ENCODE results near the gene MUC21.
"Not testable (repeated sequence)": the region's sequence is repeated elsewhere in the genome, so short reads cannot be mapped to it uniquely, and the experiment has no call there.

Gene MUC21

DNA sequence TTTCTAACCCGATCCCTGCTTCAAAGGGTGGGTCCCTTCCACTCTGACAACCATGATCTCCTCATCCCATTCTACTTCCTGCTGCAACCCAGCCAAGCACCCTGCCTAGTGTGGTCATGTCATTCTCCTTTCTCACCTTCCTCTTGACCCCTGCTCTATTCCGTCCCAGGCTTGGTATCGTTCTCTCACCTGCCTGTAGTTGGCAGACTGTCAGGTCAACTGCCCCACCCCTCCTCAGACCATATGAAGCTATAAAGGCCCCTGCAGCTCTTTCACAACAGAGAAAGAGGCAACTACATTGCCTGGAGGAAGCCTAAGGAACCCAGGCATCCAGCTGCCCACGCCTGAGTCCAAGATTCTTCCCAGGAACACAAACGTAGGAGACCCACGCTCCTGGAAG is at the start of gene MUC21:
TSS of gene MUC21 (plus strand) at position 280 of the 400 bp plus-strand sequence. CDS start 241 bp downstream, outside the sequence.
- DNase-seq = no peak

- no peak for DNase-seq
These were observed 48.5 kb upstream of the MUC21 start for GRCh38 chr6:30935018-30935417.

DNA sequence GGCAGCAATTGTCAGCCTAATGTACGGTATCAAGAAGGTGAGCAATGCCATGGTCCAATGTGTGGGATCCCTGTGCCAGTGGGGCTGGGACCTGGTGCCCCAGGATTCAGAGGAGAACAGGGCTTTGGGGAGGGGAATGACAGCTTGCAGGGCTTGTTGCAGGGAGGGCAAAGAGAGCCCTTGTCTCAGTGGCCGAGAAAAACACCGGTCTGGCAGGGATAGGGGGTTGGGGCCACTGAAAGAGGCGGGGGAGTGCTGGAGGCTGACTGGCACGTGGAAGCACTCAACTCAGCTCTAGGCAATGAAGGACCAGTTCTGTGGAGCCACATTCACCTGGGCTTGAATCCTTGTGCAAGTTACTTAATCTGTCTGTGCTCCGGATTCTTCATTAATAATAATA is 46.3 kb upstream of the MUC21 start:
- no peak for DNase-seq

GRCh38 chr6:30938730-30939129 is 44.8 kb upstream of the MUC21 start:
- DNase-seq = no peak

DNA sequence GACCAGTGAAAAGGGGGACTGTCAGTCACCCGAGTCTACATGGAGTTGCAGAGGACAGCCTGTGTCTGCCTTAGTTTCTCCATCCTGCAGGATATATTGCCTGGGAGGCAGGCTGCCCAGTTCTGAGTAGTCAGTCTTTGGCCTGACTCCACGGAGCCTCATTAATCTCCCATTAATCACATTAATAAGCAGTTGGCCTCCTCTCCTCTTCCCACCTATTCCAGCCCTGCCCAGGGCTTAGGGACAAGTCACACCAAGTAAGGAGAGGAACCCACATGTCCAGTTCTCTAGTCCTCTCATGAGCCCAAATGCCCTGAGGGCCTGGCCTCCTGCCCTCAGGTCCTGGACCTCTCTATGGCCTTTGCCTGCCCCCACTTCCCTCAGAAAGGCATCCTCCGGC is 44.0 kb upstream of the MUC21 start:
- DNase-seq = no peak

- no peak for DNase-seq
These were observed 43.0 kb upstream of the MUC21 start, which contains the start of gene MUCL3 for GRCh38 chr6:30940361-30940986. MUCL3 (plus strand) TSS chr6:30940973; CDS start chr6:30941000, 27 bp downstream.

DNA sequence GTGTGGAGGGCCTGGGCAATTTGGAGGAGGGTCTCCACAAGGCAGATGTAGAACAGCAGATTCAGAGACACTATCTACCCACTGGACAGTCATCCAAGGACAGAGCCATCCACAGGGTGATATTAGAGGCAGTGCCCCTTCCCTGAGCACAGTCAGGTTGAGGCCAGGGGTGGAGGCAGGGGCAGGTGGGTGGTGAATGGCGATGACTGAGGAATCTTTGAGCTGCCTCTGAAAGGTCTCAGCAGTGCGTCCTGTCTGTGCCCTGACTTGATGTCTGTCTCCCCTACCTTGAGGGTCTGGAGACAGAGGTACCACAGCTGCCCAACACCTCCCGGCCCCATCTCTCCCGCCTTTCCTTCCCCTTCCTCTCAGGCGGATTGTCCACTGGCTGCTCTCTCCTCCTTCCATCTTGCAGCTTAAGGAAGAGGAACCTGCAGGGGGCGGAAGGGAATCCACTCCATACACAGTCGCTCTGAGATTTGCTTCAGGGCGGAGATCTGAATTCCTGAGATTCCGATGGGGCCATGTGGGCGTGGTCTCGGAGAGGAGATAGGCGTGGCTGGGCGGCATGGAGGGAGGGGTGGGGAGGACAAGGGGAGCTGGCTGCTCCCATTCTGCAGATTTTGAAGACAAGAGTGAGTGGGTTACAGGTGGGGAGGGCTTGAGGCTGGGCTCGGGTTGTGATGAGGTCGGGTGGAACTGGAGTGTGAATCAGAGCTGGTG is 41.0 kb upstream of the MUC21 start:
- DNase-seq = peak; percentile 95

DNA sequence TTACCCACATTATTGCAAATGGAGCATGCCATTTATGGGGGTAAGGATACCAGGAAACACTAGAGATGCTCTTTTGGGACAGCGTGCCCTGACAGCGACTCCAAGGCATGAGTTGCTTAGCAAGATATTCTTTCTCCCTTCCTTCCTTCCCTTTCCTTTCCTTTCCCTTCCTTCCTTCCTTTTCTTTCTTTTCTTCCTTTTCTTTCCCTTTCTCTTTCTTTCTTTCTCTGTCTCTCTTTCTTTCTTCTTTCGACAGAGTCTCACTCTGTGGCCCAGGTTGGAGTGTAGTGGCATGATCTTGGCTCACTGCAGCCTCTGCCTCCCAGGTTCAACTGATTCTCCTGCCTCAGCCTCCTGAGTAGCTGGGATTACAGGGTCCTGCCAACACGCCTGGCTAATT is 39.5 kb upstream of the MUC21 start:
- no peak for DNase-seq

DNA sequence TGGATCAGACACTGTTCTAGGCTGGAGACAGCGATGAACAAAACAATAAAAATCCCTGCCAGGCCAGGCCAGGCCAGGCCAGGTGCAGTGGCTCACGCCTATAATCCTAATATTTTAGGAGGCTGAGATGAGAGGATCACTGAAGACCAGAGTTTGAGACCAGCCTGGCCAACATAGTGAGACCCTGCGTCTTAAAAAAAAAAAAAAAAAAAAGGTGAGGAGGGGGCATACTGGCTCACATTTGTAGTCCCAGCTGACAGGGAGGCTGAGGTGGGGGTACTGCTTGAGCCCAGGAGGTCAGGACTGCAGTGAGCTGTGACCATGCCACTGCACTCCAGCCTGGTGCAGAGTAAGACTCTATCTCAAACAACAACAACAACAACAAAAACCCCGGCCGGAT is 38.2 kb upstream of the MUC21 start:
- no peak for DNase-seq

DNA sequence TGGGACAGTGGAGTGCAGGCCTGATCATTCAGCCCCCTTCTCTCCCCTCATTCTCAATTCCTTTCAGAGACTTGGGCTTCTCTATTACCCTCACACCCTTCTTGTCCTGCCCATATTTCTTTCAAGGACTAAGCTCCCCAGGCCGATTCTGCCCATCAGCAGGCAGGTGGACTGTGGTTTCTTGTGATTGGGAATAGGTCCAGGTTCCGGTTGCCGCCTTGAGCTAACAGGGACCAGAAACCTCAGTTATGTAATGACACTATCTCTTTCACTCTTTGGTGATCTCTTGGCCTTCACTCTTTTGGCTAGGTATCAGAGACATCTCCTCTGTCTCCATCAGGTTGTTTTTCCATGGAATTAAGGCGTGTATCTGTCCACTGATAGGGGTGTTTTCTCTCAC is 36.3 kb upstream of the MUC21 start:
- no peak for DNase-seq

- DNase-seq = no peak
These were observed 34.7 kb upstream of the MUC21 start for GRCh38 chr6:30948811-30949210.

- DNase-seq = no peak
These were observed 31.5 kb upstream of the MUC21 start for GRCh38 chr6:30951907-30952469.

GRCh38 chr6:30954631-30955366 is 28.7 kb upstream of the MUC21 start:
- peak; percentile 18 for DNase-seq

DNA sequence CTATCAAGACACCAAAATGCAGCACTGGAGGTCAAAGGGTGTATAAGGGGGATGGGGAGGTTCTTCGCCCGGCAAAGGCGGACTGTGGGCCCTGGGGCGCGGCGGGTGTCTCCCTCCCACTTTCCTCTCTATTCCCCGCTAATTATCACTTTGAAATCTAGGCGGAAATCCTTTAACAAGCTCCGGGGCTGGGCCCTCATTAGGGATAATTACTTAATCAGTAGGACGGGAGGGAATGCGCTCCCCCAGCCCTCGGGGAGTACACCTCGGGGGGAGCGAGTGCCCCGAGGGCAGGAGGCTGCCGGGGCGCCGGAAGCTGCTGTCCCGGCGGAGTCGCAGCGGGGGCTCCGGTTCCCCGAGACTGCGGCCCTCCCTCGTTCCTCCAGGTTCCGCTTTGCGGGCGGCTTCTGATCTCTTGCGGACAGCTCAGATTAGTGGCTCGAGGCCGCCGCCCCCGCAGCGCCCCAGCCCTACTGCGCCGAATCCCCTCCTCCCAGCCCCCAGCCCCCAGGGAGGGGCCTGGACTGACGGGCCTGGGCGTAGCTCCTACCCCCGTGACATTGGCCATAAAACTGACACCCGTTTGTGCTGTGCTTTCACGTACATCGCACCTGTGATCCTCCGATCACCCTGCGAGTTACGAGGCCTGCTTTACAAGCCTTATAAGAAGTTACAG is 28.0 kb upstream of the MUC21 start:
- DNase-seq = peak; percentile 56

DNA sequence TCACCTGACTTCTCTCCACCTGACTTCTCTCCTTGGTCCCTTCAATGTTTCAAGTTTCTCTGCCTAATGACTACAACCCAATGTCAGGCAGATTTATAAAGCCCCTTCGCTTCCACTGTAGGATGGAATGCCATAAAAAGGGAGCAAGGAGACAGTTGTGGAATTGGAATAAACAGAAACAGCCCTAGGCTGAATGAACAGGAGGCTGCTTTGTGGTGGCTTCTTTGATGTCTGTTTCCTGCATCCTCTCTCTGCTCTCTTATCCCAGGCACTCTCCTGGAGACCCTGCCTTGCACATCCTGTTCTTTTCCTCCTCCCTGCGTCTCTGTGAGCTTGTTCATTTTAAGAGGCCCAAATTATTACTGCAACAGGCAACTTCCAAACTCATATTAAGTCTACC is 25.8 kb upstream of the MUC21 start:
- DNase-seq = no peak

DNA sequence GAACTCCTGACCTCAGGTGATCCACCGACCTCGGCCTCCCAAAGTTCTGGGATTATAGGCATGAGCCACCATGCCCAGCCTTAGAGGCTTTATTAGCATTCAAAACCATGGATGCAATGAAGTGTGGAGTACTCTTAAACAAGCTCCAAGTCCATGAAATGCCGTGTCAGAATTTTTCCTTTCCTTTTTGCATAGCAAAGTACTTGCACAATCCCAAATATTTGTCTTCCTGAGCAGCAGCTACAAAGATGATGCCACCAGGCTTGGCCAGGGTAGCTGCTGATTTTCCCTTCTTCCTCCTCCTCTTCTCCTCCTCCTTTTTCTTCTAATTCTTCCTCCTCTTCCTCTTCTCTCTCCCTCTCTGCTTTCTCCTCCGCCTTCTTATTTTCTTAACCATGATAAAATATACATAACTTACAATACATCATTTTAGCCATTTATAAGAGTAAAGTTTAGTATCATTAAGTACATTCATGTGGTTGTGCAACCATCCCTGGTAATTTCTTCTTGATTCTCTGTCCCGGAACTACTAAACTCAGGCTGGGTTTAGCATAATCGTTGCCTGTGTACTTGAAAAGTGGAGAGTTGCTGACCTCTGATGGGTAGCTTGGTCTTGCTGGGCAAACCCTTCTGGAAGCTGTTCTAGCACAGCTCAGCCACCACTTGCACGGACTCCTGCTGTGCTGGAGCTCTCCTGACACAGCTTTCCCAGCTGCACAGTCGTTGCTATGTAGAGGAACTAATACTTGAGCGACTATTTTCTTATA is 22.4 kb upstream of the MUC21 start:
- peak; percentile 9 for DNase-seq

DNA sequence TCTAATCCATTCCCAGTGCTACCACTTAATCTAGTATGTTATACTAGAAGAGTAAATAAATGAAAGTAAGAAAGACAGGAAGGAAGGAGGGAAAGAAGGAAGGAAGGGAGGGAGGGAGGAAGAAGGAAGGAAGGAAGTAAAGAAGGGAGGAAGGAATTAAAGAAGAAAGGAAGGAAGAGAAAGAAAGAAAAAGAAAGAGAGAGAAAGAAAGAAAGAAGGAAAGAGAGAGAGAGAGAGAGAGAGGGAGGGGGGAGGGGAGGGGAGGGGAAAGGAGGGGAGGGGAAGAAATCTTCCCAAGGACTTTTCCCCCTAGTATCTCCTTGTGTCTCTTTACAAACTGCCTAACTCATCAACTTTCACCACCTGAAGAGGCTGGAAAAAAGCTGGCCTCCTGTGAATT is 20.8 kb upstream of the MUC21 start:
- no peak for DNase-seq

GRCh38 chr6:30963641-30964040 is 19.9 kb upstream of the MUC21 start:
- DNase-seq = no peak

- DNase-seq = no peak
These were observed 19.4 kb upstream of the MUC21 start for GRCh38 chr6:30964075-30964474.

DNA sequence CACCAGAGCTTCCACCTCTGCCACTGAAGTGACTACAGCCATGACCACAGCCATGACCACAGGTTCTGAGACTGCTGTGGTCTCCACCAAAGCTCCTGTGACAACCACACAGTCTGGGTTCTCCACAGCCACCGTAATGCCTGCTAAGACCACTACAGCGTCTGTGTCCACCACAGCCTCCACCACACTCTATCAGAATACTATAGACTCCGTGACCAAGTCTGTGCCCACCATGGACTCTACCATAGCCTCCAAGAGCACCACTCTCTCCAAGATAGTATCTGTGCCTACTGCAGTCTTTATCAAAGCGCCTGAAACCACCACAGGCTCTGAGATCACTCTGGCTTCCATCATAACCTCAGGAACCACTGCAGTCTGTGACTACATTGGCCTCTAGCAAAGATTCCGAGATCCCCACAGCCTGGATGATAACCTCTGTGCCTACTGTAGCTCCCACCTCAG is 18.3 kb upstream of the MUC21 start:
- DNase-seq = no peak

- DNase-seq = no peak
These were observed 17.4 kb upstream of the MUC21 start for GRCh38 chr6:30966154-30966553.

- DNase-seq = not testable (repeated sequence)
These were observed 14.3 kb upstream of the MUC21 start for GRCh38 chr6:30969171-30969570.
